Dedifferentiated amniotic fluid mesenchymal stem cell (primary cell): ENCODE measurements around the gene STARD13.

Source experiments
- DNase-seq: peaks from one replicate; pipeline ENCODE4 v3.0.0-alpha.2; 2016; ENCODE audit errors: extremely low spot score

Gene STARD13

GRCh38 chr13:33285420-33286124 lies at the start of gene STARD13:
Gene STARD13, minus strand, starts transcription at chr13:33285755. Its CDS starts 117 bp downstream, at chr13:33285638.
- peak; percentile 99 for DNase-seq

DNA sequence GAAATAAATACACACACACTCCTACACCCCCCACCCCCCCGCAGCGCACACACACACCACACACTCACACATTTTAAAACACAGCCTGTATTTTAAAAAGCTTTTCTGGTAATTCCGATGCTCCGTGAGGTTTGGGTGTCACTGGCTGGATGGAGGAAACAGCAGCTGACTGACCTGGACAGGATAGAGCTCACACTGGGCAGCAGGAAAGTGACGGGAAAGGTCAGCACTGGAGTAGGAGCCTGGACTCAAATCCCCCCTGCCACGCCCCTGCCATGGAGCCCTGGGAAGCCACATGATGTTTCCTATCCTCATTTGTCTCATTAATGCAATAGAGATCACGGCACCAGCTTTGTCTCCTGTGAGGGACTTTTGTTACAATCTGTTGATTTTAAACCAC lies 49.3 kb upstream of the STARD13 start:
- DNase-seq = no peak

- no peak for DNase-seq
Measured at GRCh38 chr13:33331962-33332361, 46.4 kb upstream of the STARD13 start.

DNA sequence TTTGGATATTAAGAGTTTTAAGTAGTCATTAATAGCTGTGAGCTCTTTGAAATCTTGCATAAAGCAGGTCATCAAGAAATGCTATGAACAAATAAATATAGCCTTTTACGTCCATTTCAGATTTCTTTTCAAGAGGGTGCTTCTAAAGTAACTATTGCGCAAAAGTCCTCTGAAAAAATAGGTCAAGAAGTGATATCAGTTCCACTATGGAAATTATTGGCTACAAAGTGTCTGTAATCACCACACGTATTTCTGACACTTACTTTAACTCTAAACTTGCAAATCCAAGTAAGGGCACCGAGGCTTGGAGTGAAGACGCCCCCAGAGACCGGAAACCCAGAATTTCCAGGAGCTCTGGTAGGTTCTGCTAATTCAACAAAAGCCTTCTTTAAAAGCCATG lies 44.9 kb upstream of the STARD13 start:
- no peak for DNase-seq

DNA sequence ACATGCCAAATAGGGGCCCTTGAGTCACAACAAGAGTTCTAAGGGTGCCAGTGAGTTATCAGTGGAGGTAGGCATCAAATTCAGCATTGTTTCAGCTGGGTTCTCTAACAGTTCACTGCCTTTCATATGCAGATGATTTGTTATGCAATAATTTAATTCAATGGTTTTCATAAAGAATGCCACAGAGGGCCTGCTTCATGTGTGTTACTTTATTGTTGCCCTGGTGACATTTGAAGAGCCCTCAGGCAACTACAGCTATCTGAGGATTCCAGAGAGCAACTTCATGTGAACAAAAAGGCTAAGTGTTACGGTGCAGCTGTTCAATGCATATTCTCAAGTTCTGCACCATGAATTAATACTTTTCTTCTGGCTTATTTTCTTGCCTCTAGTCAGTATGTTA lies 43.1 kb upstream of the STARD13 start:
- peak; percentile 59 for DNase-seq

DNA sequence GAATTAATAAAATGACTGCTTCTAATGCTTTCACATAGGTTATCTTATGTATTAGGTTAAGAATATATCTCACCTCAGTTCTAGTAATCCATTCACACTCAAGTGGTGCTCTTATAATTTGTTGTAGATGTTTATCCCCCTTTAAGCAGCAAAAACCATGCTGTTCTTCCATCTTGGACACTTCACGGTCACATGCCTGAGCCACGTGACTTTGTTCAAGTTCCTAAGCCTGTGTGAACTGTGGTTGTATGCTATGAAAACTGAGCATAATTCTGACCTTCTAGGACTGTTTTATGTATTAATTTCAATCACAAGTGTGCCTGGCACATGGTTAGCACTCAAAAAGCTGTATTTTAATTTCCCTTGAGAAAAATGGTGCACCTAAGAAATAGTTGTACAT lies 41.2 kb upstream of the STARD13 start:
- DNase-seq = no peak

DNA sequence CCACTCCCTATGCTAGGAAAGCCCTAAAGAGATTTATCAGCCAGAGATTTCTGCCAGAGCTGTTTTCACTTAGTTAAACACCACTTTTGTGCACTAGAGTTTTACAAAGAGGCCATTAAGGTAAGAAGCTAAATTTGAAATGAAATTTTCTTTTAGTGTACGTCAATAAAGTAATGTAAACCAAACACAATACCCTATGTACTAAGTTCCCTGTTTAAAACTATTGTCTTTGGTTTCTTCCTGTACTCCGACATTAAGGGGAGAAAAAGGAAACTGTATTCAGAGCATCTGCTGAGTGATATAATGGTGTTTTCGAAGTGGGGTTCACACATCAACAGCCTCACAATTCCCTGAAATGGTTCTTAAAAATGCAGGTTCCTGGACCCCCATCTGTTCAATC lies 40.7 kb upstream of the STARD13 start:
- no peak for DNase-seq

- DNase-seq = peak; percentile 72
Measured at GRCh38 chr13:33323801-33324510, 38.4 kb upstream of the STARD13 start.

DNA sequence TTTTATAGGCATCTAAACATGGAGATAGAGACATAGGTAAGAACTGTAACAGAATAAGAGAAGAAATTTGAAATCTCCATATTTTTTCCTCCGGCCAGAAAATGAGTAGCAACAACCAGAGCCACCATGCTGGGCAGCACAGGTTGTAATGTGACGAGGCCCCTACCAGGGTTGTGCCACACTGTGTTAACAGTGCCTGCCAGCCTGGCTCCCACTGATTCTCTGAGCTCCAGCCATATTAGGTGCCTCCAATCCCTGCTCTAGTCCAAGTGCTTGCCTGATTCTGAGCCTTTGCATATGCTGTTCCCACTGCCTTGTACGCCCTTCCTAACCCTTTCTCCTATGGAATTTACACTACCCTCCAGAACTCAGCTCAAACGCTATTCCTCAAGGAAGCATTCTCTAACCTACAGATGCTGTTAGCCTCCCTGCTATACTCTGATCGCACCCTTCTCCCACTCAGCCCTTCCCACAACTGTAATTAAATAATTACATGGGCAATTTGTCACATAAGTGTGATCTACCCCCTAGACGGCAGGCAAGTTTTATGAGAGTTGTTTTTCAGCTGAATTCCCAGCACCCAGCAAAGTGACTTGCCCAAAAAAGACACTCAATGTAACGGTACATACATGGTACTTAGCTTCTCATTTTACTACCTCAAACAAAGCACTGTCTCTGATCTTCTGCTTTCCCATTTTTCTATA lies 37.6 kb upstream of the STARD13 start:
- no peak for DNase-seq

DNA sequence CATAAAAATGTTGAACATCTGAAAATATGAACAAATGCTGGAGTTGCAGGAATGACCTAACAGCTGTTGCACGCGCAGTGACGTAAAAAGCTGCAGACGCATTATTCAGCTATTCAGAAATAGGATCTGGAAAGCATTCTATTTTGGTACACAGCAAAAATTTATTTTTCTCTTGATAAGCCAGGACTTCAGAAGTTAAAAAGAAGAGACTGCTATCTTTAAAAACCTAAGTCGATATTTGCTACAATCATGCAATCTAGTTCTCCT lies 36.9 kb upstream of the STARD13 start:
- DNase-seq = peak; percentile 73

GRCh38 chr13:33321686-33322542 lies 36.4 kb upstream of the STARD13 start:
- DNase-seq = no peak

- no peak for DNase-seq
Measured at GRCh38 chr13:33319859-33320258, 34.3 kb upstream of the STARD13 start.

GRCh38 chr13:33318744-33319143 lies 33.2 kb upstream of the STARD13 start:
- no peak for DNase-seq

GRCh38 chr13:33318037-33318436 lies 32.5 kb upstream of the STARD13 start:
- DNase-seq = no peak

DNA sequence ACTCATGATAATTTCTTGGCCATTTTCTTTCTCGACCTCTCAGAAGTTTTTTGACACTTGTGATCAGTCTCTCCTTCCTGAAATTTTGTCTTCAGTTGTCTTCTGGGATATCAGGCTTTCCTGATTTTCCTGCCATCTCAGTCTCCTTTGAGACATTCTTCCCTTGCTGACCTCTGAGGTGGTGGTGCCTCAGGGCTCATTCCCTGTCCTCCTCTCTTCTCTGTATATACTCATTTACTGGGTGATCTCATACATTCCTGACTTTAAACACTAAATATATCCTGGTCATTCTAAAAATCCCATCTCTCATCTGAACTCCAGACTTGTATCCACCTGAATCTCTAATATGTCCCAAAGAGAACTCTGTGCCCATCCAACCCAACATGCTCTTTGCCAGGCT lies 31.3 kb upstream of the STARD13 start:
- no peak for DNase-seq

DNA sequence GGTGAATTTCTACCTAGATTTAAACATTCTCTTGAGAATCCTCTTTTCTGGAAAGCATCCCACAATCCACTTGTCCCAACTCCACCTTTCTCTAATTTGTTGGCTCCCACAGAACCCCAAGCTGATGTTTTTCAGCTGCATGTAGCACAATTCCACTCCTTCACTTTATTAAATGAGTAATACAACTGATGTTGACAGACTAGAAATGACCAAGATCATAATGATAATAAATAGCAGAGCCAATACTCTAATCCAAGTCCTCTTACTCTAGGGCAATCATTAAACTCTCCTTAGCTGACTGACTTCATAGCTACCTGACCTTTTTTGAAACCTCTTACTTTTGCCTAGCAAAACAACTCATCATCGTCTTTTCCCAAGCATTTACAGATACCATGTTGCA lies 27.9 kb upstream of the STARD13 start:
- no peak for DNase-seq

GRCh38 chr13:33312861-33313212 lies 27.3 kb upstream of the STARD13 start:
- DNase-seq = no peak

- peak; percentile 41 for DNase-seq
Measured at GRCh38 chr13:33312150-33312860, 26.8 kb upstream of the STARD13 start.

GRCh38 chr13:33311040-33311439 lies 25.5 kb upstream of the STARD13 start:
- no peak for DNase-seq

GRCh38 chr13:33310245-33311038 lies 24.9 kb upstream of the STARD13 start:
- DNase-seq = no peak

DNA sequence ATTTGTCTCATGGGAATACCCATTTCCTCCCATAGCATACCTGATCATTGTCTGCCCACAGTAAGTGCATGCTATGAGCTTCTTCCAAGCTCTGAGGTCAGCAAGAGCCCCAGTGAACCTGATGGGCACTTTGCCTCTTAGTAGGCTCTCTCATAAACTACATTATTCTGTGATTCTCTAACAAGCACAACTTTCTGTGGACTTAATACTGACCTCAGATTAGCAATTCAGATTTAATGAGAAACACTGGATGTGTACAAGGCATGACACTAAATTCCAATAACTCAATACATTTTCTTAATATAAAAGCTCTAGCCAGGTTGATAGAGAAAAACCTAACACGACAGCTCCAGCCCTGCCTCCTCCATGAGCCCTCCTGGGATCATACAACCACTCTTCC lies 23.3 kb upstream of the STARD13 start:
- DNase-seq = no peak
